Activated B cell treated with CpG ODN at 0.5 μM for 24 hours (primary cell): Measurements from ENCODE around the gene INCENP. TPM values are rescaled to one million over a fixed set of nuclear protein-coding genes. Genes with fewer than 3 reads are reported as not detected.

Experiments used
- ATAC-seq: fragments of 200-7000 bp; cut with Tn5 transposase; one replicate; pipeline ENCODE4 v1.10.0; 2021; ENCODE audit warnings: low read depth, mild to moderate bottlenecking, moderate library complexity
- CTCF ChIA-PET: fragments of 350-600 bp; sonication (Branson Sonifier 250); formaldehyde crosslinking; loops from one replicate; lab custom pipeline; 2021; ENCODE audit warnings: antibody characterized with exemption; lab: Charles Lee
- POLR2A ChIA-PET: fragments of 350-600 bp; sonication (Branson Sonifier 250); formaldehyde crosslinking; loops from one replicate; lab custom pipeline; 2021; ENCODE audit warnings: antibody characterized with exemption; lab: Charles Lee
- DNase-seq: peaks from one replicate; pipeline ENCODE4 v3.0.0; 2022
- H3K27ac Mint-ChIP-seq: one replicate; pipeline ENCODE4 v1.8.0; 2020; ENCODE audit warnings: mixed read lengths
- H3K27me3 Mint-ChIP-seq: one replicate; pipeline ENCODE4 v1.8.0; 2021; ENCODE audit warnings: mixed read lengths
- H3K36me3 Mint-ChIP-seq: one replicate; pipeline ENCODE4 v1.8.0; 2021; ENCODE audit warnings: low read depth, mixed read lengths
- H3K4me1 Mint-ChIP-seq: one replicate; pipeline ENCODE4 v1.8.0; 2021; ENCODE audit warnings: mixed read lengths
- H3K4me3 Mint-ChIP-seq: one replicate; pipeline ENCODE4 v1.8.0; 2020; ENCODE audit warnings: mild to moderate bottlenecking, mixed read lengths
- H3K9me3 Mint-ChIP-seq: one replicate; pipeline ENCODE4 v1.8.0; 2020; ENCODE audit warnings: mixed read lengths
- CTCF ChIP-seq: fragments of 200-600 bp; IDR thresholded peaks from one replicate; pipeline ENCODE4 v1.8.0; 2022; ENCODE audit warnings: antibody characterized with exemption, mild to moderate bottlenecking
- intact Hi-C: fragments of 100-400 bp; cut with micrococcal nuclease; formaldehyde crosslinking; loops from one replicate; pipeline ENCODE4 v1.15.1; 2024
- total RNA-seq: library from RNA; stranded (reverse); gene quantifications from 2 replicates; pipeline ENCODE4 v1.2.3, GENCODE V29; 2022

Gene INCENP
- total RNA-seq, 1 donor from 2014 or later, result 34.8 TPM

DNA sequence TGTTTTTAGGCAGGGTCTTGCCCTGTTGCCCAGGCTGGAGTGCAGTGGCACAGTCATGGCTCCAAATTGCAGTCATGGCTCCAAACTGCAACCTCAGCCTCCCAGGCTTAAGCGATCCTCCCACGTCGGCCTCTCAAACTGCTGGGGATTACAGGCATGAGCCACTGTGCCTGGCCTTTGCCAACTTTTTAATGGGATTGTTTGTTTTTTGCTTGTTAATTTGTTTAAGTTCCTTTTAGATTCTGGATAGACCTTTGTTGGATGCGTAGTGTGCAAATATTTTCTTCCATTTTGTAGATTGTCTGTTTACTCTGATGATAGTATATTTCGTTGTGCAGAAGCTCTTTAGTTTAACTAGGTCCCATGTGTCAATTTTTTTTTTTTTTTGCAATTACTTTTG, 56.2 kb downstream of the INCENP start:
- intact Hi-C loops, result no loop called here
- no peaks in the 10 kb centered on the region for H3K36me3 Mint-ChIP-seq
- ChIA-PET CTCF (no interaction called here), POLR2A (no interaction called here)
- H3K9me3 Mint-ChIP-seq, result peaks cover 4% of the 10 kb centered on the region
- H3K4me3 Mint-ChIP-seq, result no peak overlapping the region
- DNase-seq (no peak), ATAC-seq (no peak)
- TF ChIP-seq CTCF, result no peak
- no peak overlapping the region for H3K27ac Mint-ChIP-seq
- H3K4me1 Mint-ChIP-seq, result no peaks in the 10 kb centered on the region
- peaks cover 13% of the 10 kb centered on the region for H3K27me3 Mint-ChIP-seq

- Mint-ChIP-seq H3K9me3 (peaks cover 4% of the 10 kb centered on the region), H3K36me3 (no peaks in the 10 kb centered on the region), H3K4me3 (no peak overlapping the region), H3K4me1 (no peaks in the 10 kb centered on the region), H3K27ac (no peak overlapping the region), H3K27me3 (peaks cover 19% of the 10 kb centered on the region)
- ATAC-seq (no peak), DNase-seq (no peak)
- intact Hi-C loops, result no loop called here
- TF ChIP-seq CTCF, result no peak
- POLR2A ChIA-PET, result no interaction called here
- CTCF ChIA-PET, result no interaction called here
These were observed 57.3 kb downstream of the INCENP start for GRCh38 chr11:62181097-62181496.

DNA sequence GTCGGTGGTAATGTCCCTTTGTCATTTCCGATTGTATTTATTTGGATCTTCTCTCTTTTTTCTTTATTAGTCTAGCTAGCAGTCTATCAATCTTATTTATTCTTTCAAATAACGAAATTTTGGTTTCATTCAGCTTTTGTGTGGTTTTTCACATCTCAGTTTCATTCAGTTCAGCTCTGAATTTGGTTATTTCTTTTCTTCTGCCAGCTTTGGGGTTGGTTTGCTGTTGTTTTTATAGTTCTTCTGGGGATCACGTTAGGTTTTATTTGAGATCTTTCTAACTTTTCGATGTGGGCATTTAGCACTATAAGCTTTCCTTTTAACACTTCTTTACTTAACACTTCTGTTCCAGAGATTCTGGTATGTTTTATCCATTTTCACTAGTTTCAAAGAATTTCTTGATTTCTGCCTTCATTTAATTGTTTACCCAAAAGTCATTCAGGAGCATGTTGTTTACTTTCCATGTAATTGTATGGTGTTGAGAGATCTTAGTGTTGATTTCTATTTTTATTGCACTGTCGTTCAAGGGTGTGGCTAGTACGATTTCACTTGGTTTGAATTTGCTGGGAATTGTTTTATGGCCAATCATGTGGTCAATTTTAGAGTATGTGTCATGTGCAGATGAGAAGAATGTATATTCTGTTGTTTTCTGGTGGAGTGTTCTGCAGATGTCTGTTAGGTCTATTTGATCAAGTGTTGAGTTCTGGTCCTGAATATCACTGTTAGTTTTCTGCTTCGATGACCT, 58.5 kb downstream of the INCENP start:
- POLR2A ChIA-PET, result interaction anchor here (0.6 kb wide), 1 partner anchor 1792 kb away, joined by 3 read pairs; no protein-coding TSS in a partner anchor
- H3K27me3 Mint-ChIP-seq, result peaks cover 21% of the 10 kb centered on the region
- H3K27ac Mint-ChIP-seq, result no peak overlapping the region
- ATAC-seq, result no peak
- intact Hi-C loops, result no loop called here
- H3K4me3 Mint-ChIP-seq, result no peak overlapping the region
- TF ChIP-seq CTCF, result no peak
- DNase-seq, result no peak
- no peaks in the 10 kb centered on the region for H3K36me3 Mint-ChIP-seq
- H3K9me3 Mint-ChIP-seq, result peaks cover 4% of the 10 kb centered on the region
- no peaks in the 10 kb centered on the region for H3K4me1 Mint-ChIP-seq
- CTCF ChIA-PET, result no interaction called here

- POLR2A ChIA-PET, result no interaction called here
These were observed 62.4 kb downstream of the INCENP start for GRCh38 chr11:62186195-62186594.

DNA sequence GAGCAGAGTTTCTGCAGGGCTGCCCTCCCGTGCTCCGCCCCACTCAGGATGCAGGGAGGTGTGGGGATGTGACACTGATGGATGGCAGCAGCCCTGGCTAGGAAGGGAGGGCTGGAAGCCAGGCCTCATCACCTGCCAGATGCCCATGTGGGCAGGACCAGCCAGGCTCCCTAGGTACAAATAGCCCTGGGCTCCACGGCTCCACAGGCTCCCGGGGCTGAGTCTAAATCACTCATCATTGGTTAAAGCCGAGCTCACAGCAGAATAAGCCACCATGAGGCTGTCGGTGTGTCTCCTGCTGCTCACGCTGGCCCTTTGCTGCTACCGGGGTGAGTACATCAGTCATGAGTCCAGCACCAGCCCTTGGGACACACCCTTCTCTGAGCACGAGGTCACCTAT, 66.2 kb downstream of the INCENP start, which contains the start of gene SCGB1D1:
SCGB1D1 (plus strand) TSS at position 206 of the 400 bp plus-strand sequence; CDS start at position 275, 69 bp downstream.
- H3K4me1 Mint-ChIP-seq, result no peaks in the 10 kb centered on the region
- H3K4me3 Mint-ChIP-seq, result no peak within 1 kb of the TSS
- no peak for ATAC-seq
- H3K36me3 Mint-ChIP-seq, result no peaks in the 10 kb centered on the region
- no peak for DNase-seq
- no peak for TF ChIP-seq CTCF
- intact Hi-C loops, result no loop called here
- no peak within 1 kb of the TSS for H3K27ac Mint-ChIP-seq
- ChIA-PET POLR2A (no interaction called here), CTCF (no interaction called here)
- H3K9me3 Mint-ChIP-seq, result no peaks in the 10 kb centered on the region
- peaks cover 43% of the 10 kb centered on the region for H3K27me3 Mint-ChIP-seq

More at GRCh38 chr11:62186195-62186594, 62.4 kb downstream of the INCENP start:
- Mint-ChIP-seq H3K9me3 (peaks cover 4% of the 10 kb centered on the region), H3K36me3 (no peaks in the 10 kb centered on the region), H3K4me1 (no peaks in the 10 kb centered on the region), H3K27ac (no peak overlapping the region), H3K4me3 (no peak overlapping the region), H3K27me3 (peaks cover 33% of the 10 kb centered on the region)
- no peak for TF ChIP-seq CTCF
- ATAC-seq, result no peak
- DNase-seq, result no peak
- CTCF ChIA-PET, result no interaction called here
- intact Hi-C loops, result no loop called here
